Activated CD4-positive, CD25-positive, alpha-beta regulatory T cell treated with anti-CD3 and anti-CD28 coated beads, Interleukin-2, amount 50 U/mL, for 24 hours (primary cell): ENCODE results near the gene PTPA.
"Not testable (repeated sequence)": the region's sequence is repeated elsewhere in the genome, so short reads cannot be mapped to it uniquely, and the experiment has no call there.

ENCODE experiments used
- ATAC-seq, 2 donors: fragments of 150-1000 bp; cut with Tn5 transposase; one replicate each; pipeline ENCODE4 v1.10.0; 2021; ENCODE audit warnings: mild to moderate bottlenecking in 1 of 2, moderate library complexity in 1 of 2

Gene PTPA

DNA sequence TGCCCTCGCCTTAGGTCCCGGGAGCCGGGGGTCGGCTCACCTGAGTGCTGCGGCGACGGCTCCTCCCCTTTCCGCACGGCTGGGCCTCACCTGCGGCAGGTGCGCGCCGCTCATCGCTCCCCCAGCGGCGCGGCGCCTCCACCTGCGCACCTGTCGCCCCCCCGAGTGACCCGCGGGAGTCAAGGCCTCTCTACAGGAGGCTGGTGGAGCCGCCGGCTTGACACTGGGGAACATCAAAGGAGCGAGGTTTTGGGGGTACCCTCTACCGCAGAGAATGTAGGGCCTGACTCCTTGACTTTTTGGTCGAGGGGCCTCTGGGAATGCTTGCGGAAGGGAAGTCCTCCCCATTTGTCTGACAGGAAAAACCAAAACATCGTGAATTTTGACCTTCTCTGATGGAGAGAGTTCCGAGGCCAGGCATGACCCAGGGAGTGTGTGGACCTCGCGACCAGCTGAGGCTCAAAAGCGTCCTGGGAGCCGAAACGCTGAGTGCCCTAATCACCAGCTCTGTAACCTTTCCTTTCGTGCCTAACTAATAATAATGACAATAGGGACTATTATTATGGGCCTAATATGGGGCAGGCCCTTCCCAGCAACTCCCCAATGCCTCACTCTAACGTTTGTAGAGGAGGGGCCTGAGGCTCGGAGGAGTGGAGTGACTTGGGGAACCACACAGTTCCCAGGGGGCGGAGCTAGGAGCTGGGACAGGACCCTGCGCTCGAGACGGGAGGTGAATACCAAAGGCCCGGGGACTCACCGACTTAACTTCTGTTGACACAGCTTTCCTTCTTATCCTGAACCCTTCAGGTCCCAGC lies 67.6 kb downstream of the PTPA start:
- ATAC-seq, result no peak

DNA sequence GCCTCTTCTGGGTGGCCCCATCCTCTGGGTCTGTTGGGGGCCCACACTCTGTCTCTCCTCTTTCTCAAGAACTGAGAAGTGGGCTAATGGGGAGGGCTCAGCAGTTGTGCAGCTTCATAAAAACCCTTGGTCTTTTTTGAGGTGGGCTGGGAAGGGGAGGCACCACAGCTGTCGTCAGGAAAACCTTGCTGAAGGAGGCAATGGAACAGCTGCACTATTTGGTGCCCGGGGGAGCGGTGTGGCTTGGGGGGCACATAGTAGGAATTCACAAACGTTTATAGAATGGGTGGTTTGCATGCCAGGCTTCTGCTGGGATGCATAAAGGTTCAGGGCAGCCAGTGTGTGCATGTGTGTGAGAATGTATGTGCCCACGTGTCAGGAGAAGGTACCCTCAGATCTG lies 70.0 kb downstream of the PTPA start:
- no peak for ATAC-seq

DNA sequence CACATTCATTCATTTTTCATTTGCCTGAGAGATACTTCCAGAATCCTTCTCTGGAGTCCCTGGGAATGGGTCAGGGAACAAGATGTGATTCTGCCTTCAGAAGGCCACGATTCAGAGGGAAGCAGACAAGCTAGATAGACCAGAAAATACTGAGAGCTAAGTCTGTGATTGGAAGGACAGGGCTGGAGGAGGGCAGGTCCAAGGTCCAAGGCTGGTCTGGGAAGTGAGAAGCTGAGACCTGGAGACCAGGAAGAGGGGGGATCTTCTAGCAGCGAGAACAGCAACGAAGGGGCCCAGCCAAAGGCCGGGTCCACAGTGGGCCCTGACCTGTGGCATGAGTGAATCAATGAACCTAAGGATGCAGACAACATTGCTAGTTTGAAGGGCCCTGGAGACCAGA lies 70.9 kb downstream of the PTPA start:
- ATAC-seq, result no peak

DNA sequence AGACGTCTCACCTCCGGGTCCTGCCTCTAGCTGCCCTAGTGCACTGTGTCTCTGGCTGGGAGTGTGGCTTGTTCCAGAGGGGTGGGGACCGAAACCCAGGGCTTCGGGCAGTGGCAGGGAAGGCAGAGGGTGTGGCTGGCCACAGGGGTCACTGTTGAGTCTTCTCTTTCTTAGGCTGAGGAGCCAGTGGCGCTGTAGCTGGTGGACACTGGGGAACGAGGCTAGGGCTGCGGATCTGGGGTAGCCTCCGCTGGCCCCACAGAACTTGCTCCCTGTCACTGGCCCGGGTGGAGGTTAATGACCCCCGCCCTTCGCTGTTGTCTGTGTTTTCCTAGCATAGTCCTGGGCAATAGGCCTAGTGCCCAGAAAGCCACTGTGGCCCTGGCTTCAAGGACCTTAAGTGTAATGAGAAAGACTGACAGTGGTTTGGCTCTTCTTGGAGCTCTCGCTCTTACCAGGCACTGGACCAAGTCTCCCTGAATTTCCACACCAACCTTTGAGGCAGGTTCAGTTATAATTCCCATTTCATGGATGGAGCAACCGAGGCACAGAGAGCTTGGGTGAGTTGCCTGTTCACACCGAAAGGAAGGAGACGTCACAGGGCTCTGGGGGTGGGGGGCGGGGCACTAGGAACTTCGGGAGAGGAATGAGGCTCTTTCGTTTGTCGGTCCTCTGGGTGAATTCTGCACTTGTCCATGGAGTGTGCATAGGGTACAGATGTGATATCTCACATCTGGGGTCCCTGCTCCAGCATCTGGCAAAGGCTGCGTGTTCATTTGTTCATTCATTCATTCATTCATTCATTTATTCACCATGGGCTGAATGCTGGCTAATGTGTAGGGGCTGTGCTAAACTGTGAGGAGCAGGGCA lies 71.6 kb downstream of the PTPA start:
- no peak for ATAC-seq

DNA sequence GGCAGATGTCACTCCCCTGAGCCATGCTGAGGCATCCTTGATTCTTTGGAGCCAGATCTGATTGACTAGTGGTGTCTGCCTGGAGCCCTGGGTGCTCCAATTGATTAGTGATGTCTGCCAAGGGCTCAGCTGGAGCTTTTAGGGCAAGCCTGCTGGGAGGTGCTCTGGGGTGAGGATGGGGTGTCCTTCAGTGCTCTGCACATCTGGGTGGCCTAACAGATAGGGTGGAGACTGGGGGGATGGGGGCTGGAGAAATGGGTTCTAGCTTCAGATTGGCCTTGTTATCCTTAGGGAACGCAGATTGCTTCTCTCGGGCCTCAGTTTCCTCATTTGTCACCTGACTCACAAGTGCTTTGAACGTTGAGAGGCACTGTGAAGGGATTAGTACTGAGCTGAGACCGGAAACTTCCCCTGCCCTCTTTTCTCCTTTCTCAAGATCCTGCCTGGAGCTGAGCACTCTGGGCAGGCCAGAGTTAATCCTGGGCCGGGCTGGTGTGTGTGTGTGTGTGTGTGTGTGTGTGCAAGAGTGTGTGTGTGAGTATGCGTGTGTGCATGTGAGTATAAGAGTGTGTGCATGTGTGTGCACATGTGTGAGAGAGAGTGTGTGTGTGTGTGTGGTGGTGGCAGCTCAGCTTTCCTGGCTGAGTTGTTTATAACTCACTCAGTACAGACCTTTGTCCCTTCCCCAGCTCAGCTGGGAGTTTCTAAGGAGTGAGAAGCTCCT lies 72.4 kb downstream of the PTPA start:
- ATAC-seq, result no peak

GRCh38 chr9:129184219-129184524 lies 73.0 kb downstream of the PTPA start:
- ATAC-seq, result no peak

DNA sequence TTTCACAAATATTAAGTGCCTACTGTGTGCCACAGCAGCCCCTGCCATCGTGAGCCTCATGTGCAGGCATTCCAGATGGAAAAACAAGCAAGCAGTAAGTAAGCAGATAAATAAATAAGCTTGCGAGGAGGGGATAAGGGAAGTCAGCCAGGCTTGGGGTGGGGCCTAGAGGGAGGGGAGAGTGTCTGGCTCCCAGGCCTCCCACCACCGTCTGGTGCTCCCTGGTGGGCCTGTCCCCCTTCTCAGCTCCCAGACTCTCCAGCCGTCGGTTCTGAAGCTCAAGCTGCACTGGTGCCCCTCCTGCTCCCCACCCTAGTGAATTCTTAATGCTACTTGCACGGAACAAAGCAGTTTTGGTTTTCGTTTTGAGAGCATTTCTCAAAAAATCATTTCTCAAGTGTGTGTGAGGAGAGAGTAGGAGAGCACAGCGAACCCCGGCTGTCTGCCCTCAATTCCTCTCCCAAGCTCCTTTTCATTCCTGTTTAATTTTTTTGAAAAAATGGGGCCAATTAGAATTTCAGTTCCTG lies 73.4 kb downstream of the PTPA start:
- ATAC-seq, result no peak

GRCh38 chr9:129185402-129185801 lies 74.2 kb downstream of the PTPA start:
- no peak for ATAC-seq

DNA sequence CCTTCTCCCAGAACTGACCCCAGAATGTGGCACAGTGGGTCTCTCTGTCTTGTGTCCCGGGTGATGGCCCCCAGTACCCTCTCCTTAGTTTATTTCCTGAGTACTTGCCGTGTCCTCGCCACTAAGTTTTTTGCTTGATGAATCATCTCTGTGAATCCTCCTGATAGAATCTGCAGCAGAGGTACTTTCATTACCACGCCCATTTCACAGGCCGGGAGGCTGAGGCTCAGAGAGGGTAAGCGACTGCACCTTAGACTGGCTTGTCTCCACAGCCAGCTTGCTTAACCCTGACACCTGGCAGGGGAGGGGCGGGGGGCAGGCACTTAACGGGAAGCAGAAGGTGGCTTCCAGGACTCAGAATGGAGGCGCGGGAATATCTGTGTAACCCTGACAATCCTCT lies 74.8 kb downstream of the PTPA start:
- peak; percentile 68 to 78 for ATAC-seq

DNA sequence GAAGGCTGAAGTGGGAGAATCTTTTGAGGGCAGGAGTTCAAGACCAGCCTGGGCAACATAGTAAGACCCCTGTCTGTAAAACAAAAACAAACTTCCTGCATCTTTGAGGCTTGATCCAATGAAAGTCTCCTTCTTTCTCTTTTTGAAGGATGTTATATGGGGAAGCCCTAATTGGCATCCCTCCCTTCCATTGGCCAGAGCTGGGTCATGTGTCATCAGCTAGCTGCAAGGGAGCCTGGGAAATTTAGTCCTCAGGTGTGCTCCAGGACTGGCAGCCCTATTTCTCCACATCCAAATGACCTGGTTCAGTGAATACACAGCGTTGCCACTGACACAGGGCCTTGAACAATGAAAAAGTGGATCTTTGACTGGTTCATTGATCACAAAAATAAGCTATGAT lies 75.8 kb downstream of the PTPA start:
- no peak for ATAC-seq

GRCh38 chr9:129189971-129190370 lies 78.8 kb downstream of the PTPA start:
- ATAC-seq, result not testable (repeated sequence)

- no peak for ATAC-seq
Measured at GRCh38 chr9:129191234-129191633, 80.0 kb downstream of the PTPA start.

- ATAC-seq, result no peak
Measured at GRCh38 chr9:129193655-129194054, 82.4 kb downstream of the PTPA start.

DNA sequence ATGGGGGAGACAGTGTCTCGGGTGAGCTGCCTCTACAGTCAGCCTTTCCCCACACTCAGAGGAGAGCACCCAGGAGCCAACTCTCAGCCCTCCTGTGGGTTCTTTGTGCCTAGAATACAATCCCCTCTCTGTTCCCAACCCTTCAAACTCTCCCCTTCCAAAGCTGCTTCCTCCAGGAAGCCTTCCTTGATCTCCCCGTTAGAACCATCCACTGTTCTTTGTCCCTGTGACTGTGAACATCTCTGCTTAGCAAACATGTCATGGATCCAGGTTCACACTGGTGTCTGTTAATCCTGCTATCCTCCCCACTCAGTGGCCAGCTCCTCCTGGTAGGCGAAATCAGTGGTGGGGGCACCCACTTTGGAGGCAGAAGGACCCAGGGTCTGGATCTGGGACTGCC lies 83.0 kb downstream of the PTPA start:
- ATAC-seq, result no peak

DNA sequence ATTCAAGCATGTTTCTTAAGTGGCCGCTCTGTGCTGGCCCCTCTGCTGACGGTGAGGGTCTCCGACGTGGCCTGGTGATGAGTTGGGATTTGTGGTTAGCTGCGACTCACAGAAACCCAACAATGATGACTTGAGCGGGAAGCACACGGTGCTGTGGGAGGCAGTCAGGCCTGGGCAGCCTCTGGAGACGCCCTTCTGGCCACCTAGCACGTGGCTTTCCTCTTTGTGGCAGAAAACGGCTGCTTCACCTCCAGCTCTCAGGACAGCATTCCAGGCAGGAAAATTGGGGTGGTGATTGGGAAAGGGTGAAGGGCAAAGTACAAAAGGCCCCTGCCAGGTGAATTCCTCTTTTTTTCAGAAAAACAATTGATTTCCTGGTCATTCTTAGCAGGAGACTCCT lies 84.4 kb downstream of the PTPA start:
- ATAC-seq, result no peak

DNA sequence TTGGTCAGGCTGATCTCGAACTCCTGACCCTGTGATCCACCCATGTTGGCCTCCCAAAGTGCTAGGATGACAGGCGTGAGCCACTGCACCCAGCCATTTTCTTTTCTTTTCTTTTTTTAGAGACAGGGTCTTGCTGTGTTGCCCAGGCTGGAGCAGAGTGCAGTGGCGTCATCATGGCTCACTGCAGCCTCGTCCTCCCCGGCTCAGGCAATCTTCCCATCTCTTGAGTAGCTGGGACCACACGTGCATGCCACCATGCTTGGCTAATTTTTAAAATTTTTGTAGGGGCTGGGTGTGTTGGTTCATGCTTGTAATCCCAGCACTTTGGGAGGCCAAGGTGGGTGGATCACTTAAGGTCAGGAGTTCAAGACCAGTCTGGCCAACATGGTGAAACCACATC lies 85.8 kb downstream of the PTPA start:
- ATAC-seq, result not testable (repeated sequence)

- no peak for ATAC-seq
Measured at GRCh38 chr9:129197978-129198318, 86.7 kb downstream of the PTPA start.
